ENCODE measurements around the gene RASSF5. TPM values are rescaled to one million over a fixed set of nuclear protein-coding genes. Genes with fewer than 3 reads are reported as not detected.

RASSF5 gene
- total RNA-seq, 4 donors from 2014 or later = 14.0 to 16.4 (median 14.5) TPM

DNA sequence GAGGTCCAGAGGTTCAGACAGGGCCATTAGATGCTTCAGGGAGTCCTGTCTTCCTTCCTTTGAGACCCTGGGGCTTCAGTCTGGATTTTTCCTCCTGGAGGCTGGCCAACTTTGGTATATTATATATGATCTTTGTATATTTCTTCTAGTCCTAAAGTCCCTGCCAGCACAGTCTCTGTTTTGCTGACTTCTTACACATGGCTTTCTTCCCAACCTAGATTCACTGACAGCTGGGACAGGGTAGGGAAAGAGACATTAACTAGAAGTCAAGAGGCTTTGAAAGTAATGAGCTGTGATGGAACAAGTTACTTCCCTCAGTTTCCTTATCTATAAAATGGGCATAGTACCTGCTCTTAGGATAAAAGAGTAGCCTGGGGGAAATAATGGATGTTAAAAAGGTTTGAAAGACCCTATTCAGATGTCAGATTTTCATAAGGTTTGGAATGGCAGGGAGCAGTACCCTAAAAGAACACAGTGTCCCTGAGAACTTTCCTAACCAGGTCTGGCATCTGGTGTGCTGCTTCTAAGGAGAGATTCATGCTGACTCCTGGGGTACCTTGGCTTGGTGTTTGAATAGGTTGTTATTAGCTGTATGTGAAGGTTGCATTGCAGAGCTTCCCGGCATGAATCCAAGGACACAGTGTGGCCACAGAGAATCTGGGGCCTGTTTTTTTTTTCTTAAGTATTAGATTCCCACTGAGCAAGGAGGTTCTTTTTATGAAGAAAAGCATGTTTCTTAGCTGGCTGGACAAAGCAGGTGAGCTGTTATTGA lies 47.6 kb downstream of the RASSF5 start:
- intact Hi-C loops (cut with DNase I) = no loop called here
- no peaks in the 10 kb centered on the region for H3K9me3 ChIP-seq
- DNase-seq = no peak
- no peaks in the 10 kb centered on the region for H3K27me3 ChIP-seq
- H3K36me3 ChIP-seq = no peaks in the 10 kb centered on the region
- peaks cover 23 to 65% of the 10 kb centered on the region in 2 donors for H3K4me1 ChIP-seq
- WGBS, 2 donors = 86 to 89% methylated on average over 1 of the region's 1 CpG
- no peak overlapping the region for H3K4me3 ChIP-seq (replicated peaks in 1 of 3)
- H3K27ac ChIP-seq = no peak overlapping the region
- TF ChIP-seq POLR2A (IDR thresholded peaks at IDR 0.05) (no peak), CTCF (IDR thresholded peaks at IDR 0.05) (no peak)

- no peaks in the 10 kb centered on the region for H3K9me3 ChIP-seq
- no peak overlapping the region for H3K27ac ChIP-seq
- WGBS, 2 donors = 78 to 79% methylated on average over 7 to 10 of the region's 10 CpGs
- H3K4me3 ChIP-seq (replicated peaks in 1 of 3) = no peak overlapping the region
- intact Hi-C loops (cut with DNase I) = no loop called here
- H3K27me3 ChIP-seq = no peaks in the 10 kb centered on the region
- H3K4me1 ChIP-seq = peaks cover 29 to 67% of the 10 kb centered on the region in 2 donors
- TF ChIP-seq CTCF (IDR thresholded peaks at IDR 0.05) = no peak
- TF ChIP-seq POLR2A (IDR thresholded peaks at IDR 0.05) = no peak
- no peaks in the 10 kb centered on the region for H3K36me3 ChIP-seq
- peak in 1 of 2 donors; percentile 3 for DNase-seq
Measured at GRCh38 chr1:206555473-206555935, 48.2 kb downstream of the RASSF5 start.

GRCh38 chr1:206556047-206556749 lies 48.9 kb downstream of the RASSF5 start:
- peak overlapping the region in 1 of 3 donors; percentile 40 for H3K27ac ChIP-seq
- intact Hi-C loops (cut with DNase I) = no loop called here
- WGBS, 2 donors = 82 to 87% methylated on average over 7 of the region's 7 CpGs

GRCh38 chr1:206556750-206557635 lies 49.7 kb downstream of the RASSF5 start:
- H3K4me3 ChIP-seq (replicated peaks in 1 of 3) = peak overlapping the region in 2 of 3 donors; percentile 42 to 59
- no peaks in the 10 kb centered on the region for H3K36me3 ChIP-seq
- H3K9me3 ChIP-seq = no peaks in the 10 kb centered on the region
- no peaks in the 10 kb centered on the region for H3K27me3 ChIP-seq
- peak; percentile 78 to 79 for DNase-seq
- 3 to 6% methylated on average over 23 to 24 of the region's 67 CpGs for WGBS, 2 donors
- H3K4me1 ChIP-seq = peaks cover 23 to 60% of the 10 kb centered on the region in 2 donors
- H3K27ac ChIP-seq = peak overlapping the region in 2 of 3 donors; percentile 22 to 40
- intact Hi-C loops (cut with DNase I) = no loop called here
- TF ChIP-seq CTCF (IDR thresholded peaks at IDR 0.05) = no peak
- TF ChIP-seq POLR2A (IDR thresholded peaks at IDR 0.05) = peak in 1 of 2 donors; percentile 38

More at GRCh38 chr1:206556047-206556749, 48.9 kb downstream of the RASSF5 start:
- no peak for TF ChIP-seq CTCF (IDR thresholded peaks at IDR 0.05)
- TF ChIP-seq POLR2A (IDR thresholded peaks at IDR 0.05) = no peak
- H3K27me3 ChIP-seq = no peaks in the 10 kb centered on the region
- H3K36me3 ChIP-seq = no peaks in the 10 kb centered on the region
- H3K4me1 ChIP-seq = peaks cover 23 to 64% of the 10 kb centered on the region in 2 donors
- DNase-seq = no peak
- no peak overlapping the region for H3K4me3 ChIP-seq (replicated peaks in 1 of 3)
- H3K9me3 ChIP-seq = no peaks in the 10 kb centered on the region
